HS-27A (cell line): Measurements from ENCODE around the gene PLCB1.
A peak's percentile ranks its signal among the peaks of the same experiment; 100 is the strongest.

ENCODE experiments used
- DNase-seq: peaks from one replicate; pipeline ENCODE4 v3.0.0-alpha.2; 2012; ENCODE audit warnings: low read depth, missing footprints

Gene PLCB1

GRCh38 chr20:8505476-8506200 lies 373.6 kb downstream of the PLCB1 start:
- no peak for DNase-seq

DNA sequence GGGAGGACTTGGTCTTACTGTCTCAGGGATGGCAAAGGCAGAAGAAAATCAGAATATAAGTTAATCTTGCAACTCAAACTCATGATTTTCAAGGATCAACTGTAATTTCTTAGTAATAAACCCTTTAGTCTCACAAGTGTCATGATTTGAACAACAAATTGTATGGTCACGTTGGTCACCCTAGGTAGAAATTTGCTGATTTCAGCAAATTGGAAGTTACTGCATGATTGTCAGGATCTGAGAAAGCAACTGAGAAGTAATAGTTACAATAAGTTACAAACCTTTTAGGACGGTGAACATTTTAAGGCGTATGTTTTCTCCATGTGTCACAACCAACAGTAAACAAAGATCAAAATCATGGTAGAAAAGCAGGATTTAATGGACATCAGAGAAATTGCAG lies 375.2 kb downstream of the PLCB1 start:
- no peak for DNase-seq

GRCh38 chr20:8509809-8510208 lies 377.7 kb downstream of the PLCB1 start:
- no peak for DNase-seq

DNA sequence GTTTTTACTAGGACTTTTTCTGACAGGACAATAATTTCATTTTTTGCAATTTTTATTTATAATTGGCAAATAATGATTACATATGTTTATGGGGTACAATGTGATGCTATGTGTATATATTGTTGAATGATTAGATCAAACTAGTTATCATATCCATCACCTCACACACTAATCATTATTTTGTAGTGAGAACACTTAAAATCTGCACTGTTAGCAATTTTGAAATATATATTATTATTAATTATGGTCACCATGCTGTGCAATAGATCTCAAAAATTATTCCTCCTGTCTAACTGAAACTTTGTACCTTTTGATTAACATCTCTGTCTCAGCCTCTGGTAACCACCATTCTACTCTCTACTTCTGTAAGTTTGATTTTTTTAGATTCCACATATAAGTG lies 378.7 kb downstream of the PLCB1 start:
- DNase-seq = no peak

DNA sequence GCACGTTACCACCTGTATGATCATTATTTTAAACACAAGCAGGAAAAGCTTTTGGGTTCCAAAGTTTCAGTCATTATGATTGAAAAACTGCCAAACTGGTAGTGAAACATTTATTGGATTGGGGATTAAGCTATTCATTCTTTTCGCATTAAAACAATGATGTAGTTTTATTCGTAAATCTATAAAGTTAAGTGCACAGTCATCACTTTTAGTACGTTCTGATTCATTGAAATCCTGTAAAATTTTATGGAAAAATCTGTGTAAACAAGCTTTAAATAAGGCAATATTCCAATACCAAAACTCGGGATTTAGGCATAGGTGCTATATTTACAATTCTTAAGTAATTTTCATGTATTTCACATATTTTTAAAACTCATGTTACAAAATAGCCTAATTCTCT lies 379.9 kb downstream of the PLCB1 start:
- no peak for DNase-seq

- no peak for DNase-seq
Observed at GRCh38 chr20:8515810-8516435, 383.9 kb downstream of the PLCB1 start.

DNA sequence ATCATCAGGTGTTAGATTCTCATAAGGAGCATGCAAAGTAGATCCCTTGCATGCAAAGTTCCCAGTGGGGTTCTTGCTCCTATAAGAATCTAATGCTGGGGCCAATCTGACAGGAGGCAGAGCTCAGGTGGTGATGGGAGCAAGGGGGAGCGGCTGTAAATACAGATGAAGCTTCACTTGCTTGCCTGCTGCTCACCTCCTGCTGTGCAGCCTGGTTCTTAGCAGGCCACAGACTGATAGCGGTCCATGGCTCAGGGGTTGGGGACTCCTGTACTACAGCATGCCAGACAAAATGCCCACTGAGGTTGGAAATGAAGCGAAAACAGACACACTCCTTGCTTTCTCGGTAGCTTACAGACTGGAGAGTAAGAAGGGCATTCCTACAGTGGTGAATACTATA lies 386.8 kb downstream of the PLCB1 start:
- no peak for DNase-seq

- DNase-seq = no peak
Observed at GRCh38 chr20:8519887-8520286, 387.8 kb downstream of the PLCB1 start.

DNA sequence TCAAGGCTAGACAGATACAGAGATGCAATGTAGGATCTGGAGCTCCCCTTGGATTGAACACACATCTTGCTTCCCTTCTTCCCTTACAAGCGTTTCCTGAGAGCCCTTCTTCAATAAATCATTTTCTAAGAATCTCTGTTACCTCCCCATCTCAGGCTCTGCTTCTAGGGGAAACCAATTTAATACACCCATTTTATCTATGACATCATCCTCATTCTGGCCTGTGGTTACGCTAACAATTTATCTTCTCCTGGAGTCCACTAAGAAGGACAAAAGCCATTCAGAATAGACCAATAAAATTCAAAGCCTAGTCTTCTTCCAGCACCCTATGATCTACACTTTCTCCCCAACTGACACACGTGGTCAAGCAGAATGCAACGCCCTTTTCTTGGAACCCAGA lies 390.1 kb downstream of the PLCB1 start:
- no peak for DNase-seq

DNA sequence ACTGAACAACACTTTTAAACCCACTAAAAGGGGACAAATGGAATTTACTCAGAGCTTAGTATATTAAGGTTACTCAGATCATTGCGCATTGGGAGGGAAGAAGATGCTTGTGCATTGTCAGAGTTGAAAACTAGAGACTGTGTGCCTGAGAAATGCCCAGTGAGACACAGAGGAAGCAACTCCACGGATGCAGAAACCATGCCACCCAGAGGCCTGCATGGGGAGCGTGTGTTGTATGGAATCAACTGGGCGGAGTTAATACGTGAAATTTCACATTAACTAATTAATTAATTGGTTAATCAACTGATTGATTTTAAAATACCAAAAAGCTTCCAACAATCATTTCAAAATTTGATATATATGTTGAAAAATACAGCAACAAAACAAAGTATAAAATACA lies 391.6 kb downstream of the PLCB1 start:
- DNase-seq = no peak

- DNase-seq = no peak
Observed at GRCh38 chr20:8524101-8525016, 392.3 kb downstream of the PLCB1 start.

DNA sequence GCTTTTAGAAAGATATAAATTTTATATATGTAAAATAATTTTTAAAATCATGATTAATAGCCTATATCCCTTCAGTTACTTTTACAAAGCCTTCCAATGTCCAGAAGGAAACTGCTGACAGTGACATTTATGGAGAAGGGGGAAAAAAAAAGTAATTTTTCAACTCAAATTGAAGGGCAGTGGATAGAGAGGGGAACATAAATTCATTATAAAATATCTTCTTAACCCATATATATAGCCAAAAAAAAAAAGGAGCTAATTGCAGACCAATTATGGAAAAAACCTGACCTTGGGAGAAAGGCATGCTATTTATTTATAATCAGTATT lies 392.9 kb downstream of the PLCB1 start:
- DNase-seq = no peak

- DNase-seq = no peak
Observed at GRCh38 chr20:8526610-8527009, 394.5 kb downstream of the PLCB1 start.

DNA sequence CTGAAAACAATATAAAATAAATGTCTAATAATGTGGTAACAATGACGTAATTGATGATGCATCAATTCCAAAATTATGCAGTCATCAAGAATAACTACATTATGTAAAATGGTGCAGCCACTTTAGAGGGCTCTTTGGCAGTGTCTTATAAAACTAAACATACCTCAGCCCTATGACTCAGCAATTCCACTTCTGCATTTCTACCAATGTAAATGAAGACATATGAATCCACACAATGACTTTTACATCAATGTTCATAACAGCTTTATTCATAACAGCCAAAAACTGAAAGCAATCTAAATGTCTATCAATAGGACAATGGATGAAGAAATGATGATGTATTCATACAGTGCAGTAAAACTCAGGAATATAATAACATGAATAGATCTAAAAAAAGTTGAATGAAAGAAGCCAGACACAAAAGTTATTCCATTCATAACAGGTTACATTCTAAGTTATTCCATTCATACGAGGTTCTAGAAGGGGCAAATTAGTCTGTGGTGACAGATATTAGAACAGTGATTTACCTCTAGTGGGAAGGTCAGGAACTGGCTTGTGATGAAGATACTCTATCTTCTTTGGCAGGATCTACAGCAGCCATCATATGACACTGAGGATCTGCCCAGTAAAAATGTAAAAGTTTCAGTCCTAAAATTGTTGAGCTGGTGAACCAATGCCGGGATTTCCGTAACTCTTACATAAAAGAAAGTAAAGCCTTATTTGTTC lies 396.1 kb downstream of the PLCB1 start:
- peak; percentile 66 for DNase-seq

GRCh38 chr20:8530022-8530421 lies 398.0 kb downstream of the PLCB1 start:
- DNase-seq = no peak

DNA sequence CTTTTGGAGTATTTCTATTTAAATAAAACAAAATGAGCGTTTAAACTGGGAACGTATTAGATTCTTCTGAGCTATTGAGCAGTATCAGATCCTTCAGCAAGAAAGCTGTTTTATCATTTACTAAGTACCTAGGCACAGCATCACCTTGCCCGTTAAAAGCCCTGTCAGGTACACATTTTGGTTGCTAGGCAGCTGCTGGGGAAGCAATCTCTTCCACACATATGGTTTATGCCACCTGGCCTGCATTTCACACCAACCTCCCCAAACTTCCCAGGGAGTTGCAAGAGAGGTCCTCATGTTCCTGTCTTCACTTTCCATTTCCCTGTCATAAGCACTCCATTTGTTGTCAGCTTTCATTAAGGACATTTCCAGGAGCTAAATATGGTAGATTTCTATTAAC lies 400.1 kb downstream of the PLCB1 start:
- DNase-seq = no peak

DNA sequence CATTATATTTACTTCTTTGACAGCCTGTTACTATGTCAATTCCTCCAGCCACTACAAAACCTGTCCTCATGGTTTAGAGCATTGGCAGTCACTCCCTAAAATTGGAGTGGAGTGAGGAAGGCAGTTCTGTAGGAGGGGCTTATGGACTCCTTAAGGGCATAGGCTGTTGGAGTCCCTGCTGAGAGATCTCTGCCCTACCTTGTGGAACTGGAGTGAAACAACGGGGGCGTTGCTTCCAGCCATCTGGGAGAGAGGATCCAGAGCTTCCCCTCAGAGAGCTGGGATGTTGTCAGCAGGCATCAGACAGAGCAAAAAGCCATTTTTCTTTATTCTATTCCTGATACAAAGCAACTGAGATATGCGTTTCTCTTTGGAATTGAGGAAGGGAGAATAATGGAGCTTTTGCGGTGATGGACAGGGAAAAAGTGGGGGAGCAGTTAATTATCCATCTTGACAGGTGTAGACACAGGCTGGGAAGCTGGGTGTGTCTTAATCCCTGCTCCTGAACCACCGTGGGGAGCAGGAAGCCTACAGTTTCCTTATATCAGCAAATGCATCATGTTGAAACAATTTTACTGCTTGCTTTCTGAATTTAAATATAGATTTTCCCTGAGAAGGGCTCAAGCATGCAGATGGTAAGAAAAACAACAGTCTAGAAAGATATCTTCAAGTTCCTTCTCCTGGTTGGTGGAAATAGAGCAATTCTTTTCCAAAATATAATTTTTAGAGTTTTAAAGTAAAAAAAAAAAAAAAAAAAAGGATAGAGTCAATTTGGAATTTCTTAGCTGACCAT lies 402.5 kb downstream of the PLCB1 start:
- no peak for DNase-seq

DNA sequence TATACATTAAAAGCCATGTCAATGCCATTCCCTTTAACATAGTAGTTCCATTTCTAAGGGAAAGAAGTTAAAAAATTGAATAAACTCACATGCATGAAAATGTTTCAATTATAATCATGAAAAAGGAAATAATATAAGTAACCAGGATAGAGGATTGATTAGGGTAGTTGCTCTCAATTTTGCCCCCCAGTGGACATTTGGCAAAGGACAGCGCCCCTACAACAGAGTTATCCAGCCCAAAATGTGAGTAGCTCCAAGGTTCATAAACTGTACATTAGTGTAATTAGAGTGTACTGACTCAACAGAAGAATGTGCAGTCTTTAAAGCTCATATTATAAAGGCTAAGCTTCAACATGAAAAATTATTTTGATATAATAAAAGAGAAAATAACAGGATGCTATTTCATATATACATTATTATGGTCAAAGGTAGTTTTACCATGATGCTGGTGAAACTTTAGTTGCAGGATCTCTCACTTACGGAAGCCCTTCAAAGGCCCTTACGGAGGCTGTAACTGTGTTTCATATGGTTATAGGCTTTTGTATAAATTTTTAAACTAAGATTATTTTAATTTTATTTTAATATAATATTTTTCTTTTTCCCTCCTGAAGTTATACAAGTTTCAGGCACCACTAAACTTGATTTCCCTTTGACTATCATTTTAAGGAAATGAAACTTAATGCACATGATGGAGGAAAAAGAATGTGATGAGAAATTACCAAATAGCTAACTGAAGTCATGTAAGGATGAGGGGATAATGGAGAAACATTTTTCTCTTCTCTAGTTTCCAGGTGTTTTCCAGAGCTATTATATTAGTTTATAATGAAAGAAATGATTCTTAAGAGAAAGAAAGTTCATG lies 403.6 kb downstream of the PLCB1 start:
- no peak for DNase-seq

DNA sequence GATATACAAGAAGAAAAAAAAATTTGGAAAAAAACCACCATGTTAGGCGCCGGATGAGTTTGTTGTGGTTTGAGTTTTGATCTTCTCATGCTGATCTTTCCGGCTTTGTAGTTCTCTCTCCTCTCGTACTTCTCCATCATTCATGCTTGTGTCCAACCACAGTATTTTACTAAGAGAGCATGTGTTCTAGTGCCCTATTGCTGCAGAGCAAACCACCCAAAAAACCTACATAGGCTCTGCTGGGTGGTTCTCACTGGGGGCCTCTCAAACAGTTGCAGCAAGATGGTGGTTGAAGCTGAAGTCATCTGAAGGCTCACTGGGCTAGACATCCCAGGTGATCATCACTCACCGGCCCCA lies 404.2 kb downstream of the PLCB1 start:
- DNase-seq = no peak

GRCh38 chr20:8540466-8540865 lies 408.4 kb downstream of the PLCB1 start:
- no peak for DNase-seq

DNA sequence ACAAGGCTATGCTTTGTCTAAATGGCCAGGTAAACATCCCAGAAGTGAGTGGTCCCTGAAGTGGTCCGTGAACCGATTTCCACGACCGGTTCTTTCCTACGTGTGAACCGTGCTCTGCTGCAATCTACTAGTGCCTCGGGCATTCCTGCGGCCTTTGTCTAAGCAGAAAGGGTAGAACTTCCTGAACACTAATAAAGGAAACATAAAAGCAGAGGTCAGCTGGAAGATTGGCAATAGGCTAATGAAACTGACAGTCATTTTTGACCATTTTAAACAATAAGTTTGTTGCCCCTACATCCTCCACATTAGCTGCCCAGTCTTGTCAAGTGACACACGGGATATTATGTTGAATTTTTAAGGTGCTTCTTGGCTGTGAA lies 410.0 kb downstream of the PLCB1 start:
- DNase-seq = no peak
